Adrenal gland (tissue), 12 donors: ENCODE results near the gene ST3GAL4. TPM values are rescaled to one million over a fixed set of nuclear protein-coding genes. Genes with fewer than 3 reads are reported as not detected.
A peak's percentile ranks its signal among the peaks of the same experiment; 100 is the strongest.
"Not testable (repeated sequence)": the region's sequence is repeated elsewhere in the genome, so short reads cannot be mapped to it uniquely, and the experiment has no call there.

Source experiments
- DNase-seq, 7 donors: peaks; one replicate each; pipeline ENCODE4 v3.0.0-alpha.2; 2019 to 2020
- H3K27ac ChIP-seq, 5 donors: fragments of 200-600 bp; sonication (generic) in 4 of 5; 1 replicate in 3 of 5; 2 replicates in 2 of 5; pipeline versions ENCODE4 v1.5.1 to v1.8.0; 2016 to 2020; ENCODE audit warnings: mild to moderate bottlenecking in 1 of 5
- H3K27me3 ChIP-seq: fragments of 200-600 bp; 2 replicates; pipeline ENCODE4 v1.8.0; 2021
- H3K36me3 ChIP-seq, 2 donors: fragments of 200-600 bp; replicated peaks in 1 of 2; 1 replicate in 1 of 2; 2 replicates in 1 of 2; pipeline versions ENCODE4 v1.5.1 to v1.8.0; 2018 to 2022
- H3K4me1 ChIP-seq, 2 donors: fragments of 200-600 bp; replicated peaks in 1 of 2; 1 replicate in 1 of 2; 2 replicates in 1 of 2; pipeline versions ENCODE4 v1.5.1 to v1.8.0; 2018 to 2021
- H3K4me3 ChIP-seq, 4 donors: fragments of 200-600 bp; sonication (generic) in 3 of 4; one replicate each; pipeline ENCODE4 v1.5.1; 2016 to 2018
- H3K9me3 ChIP-seq, 3 donors: fragments of 200-600 bp; sonication (generic) in 1 of 3; replicated peaks in 1 of 3; 1 replicate in 2 of 3; 2 replicates in 1 of 3; pipeline versions ENCODE4 v1.5.1 to v1.8.0; 2016 to 2021
- POLR2A ChIP-seq, 2 donors: fragments of 450-650 bp; IDR thresholded peaks; one replicate each; pipeline ENCODE4 v1.6.1; 2017; ENCODE audit warnings: antibody characterized with exemption in 2 of 2, mild to moderate bottlenecking in 2 of 2, moderate library complexity in 1 of 2
- WGBS, 4 donors: extraction: QIAGEN DNeasy Blood & Tissue Kit in 2 of 4; methylation state at CpG; one replicate each; pipeline versions ENCODE4 v1.1.5 to v1.1.7; 2013 to 2017; 5-methylcytosine and 5-hydroxymethylcytosine counted together
- intact Hi-C, 2 donors: fragments of 100-400 bp; cut with DNase I; formaldehyde crosslinking; loops; one replicate each; pipeline versions ENCODE4 v1.14.1 to v1.15.0; 2022 to 2023
- polyA plus RNA-seq, 3 donors: library from polyadenylated mRNA; stranded (reverse); fragments of 200-250 nt in 2 of 3; fragments of 350-450 nt in 1 of 3; fragmentation: Illumina TruSeq in 1 of 3; extraction: RNeasy Lipid Tissue Mini Kit (QIAGEN cat#74804) in 1 of 3; gene quantifications; one replicate each; pipeline ENCODE4 v1.2.3, GENCODE V29; 2013 to 2014
- total RNA-seq, 9 donors: library from RNA; depleted of rRNA in 4 of 9; stranded (reverse); fragments of >200 nt in 4 of 9; fragments of 120-200 nt in 1 of 9; fragmentation: NEBNext Ultra II Directional in 1 of 9; extraction: Animal tissue kit (Norgen Biotek cat#: 25700) in 1 of 9; gene quantifications; one replicate each; pipeline versions ENCODE4 v1.1.0 to v1.2.4, GENCODE V29; 2013 to 2023
- TF ChIP-seq, protein P1 (sequence below), 6 experiments: fragments of 450-650 bp in 4 of 6; fragments of 200-600 bp in 2 of 6; sonication (generic) in 1 of 6; IDR thresholded peaks; 1 replicate in 5 of 6; 2 replicates in 1 of 6; pipeline versions ENCODE4 v1.5.1 to v1.8.0; 2016 to 2021; ENCODE audit warnings: antibody characterized with exemption in 6 of 6, mild to moderate bottlenecking in 2 of 6, moderate library complexity in 1 of 6
- donor health status: healthy with polysubstance abuse.
- donor health status: Bipolar disorder and iron deficiency.
- donor health status: DM: yes; HTN: yes; CAD: no.
- donor health status: DM: no; HTN: no; CAD: no.
- donor health status: DM: no; HTN: no; CAD: no.
- donor health status: DM: yes; HTN: yes; CAD: no.

The ST3GAL4 gene
- total and polyA plus RNA-seq, 12 donors = 119 to 359 (median 163) TPM

DNA sequence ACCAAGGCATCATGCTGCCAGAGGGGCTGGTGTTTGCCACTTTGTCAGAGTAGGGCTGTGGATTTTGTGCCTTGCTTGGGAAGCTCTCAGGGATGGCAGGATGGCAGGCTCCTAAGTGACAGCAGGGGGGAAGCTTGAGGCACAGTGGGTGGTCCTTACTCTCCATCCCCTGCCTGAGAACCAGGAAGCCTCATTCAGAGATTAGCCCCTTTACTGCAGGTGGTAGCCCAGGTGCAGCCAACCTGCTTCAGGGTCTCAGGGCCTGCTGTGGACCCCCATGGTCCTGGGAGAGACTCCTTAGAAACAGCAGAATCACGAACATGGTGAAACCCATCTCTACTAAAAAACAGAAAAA, 8.9 kb upstream of the ST3GAL4 start:
- H3K27me3 ChIP-seq = no peaks in the 10 kb centered on the region
- H3K4me1 ChIP-seq = peaks cover 54 to 70% of the 10 kb centered on the region in 2 donors
- peak overlapping the region; percentile 93 to 98 (median 95) for H3K27ac ChIP-seq
- WGBS, 4 donors = 51 to 91% (median 68%) methylated on average over 1 of the region's 1 CpG
- H3K4me3 ChIP-seq = no peak overlapping the region
- intact Hi-C loops = no loop called here
- TF ChIP-seq, protein P1, sequence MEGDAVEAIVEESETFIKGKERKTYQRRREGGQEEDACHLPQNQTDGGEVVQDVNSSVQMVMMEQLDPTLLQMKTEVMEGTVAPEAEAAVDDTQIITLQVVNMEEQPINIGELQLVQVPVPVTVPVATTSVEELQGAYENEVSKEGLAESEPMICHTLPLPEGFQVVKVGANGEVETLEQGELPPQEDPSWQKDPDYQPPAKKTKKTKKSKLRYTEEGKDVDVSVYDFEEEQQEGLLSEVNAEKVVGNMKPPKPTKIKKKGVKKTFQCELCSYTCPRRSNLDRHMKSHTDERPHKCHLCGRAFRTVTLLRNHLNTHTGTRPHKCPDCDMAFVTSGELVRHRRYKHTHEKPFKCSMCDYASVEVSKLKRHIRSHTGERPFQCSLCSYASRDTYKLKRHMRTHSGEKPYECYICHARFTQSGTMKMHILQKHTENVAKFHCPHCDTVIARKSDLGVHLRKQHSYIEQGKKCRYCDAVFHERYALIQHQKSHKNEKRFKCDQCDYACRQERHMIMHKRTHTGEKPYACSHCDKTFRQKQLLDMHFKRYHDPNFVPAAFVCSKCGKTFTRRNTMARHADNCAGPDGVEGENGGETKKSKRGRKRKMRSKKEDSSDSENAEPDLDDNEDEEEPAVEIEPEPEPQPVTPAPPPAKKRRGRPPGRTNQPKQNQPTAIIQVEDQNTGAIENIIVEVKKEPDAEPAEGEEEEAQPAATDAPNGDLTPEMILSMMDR (IDR thresholded peaks at IDR 0.05) = no peak
- TF ChIP-seq POLR2A (IDR thresholded peaks at IDR 0.05) = no peak
- no peaks in the 10 kb centered on the region for H3K9me3 ChIP-seq
- DNase-seq = no peak
- peaks cover 0 to 18% of the 10 kb centered on the region in 2 donors for H3K36me3 ChIP-seq

DNA sequence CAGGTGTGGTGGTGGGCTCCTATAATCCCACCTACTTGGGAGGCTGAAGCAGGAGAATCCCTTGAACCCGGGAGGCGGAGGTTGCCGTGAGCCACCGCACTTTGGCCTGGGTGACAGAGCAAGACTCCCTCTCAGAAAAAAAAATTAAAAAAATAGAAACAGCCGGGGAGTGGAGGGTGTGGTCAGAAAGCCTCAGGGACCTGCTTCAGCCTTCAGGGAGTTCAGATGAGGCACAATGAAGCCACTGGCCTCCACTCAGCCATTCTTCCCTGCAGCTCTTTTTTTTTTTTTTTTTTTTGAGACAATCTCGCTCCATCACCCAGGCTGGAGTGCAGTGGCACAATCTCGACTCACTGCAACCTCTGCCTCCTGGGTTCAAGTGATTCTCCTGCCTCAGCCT, 8.5 kb upstream of the ST3GAL4 start:
- 30 to 53% (median 42%) methylated on average over 7 of the region's 7 CpGs for WGBS, 4 donors
- Histone ChIP-seq H3K27ac (peak overlapping the region; percentile 93 to 98 (median 95)), H3K4me1 (peaks cover 58 to 70% of the 10 kb centered on the region in 2 donors), H3K36me3 (peaks cover 0 to 18% of the 10 kb centered on the region in 2 donors)
- H3K4me3 ChIP-seq, H3K27me3 ChIP-seq, intact Hi-C loops, H3K9me3 ChIP-seq: not testable (repeated sequence)
- peak in 2 of 7 donors; percentile 51 to 72 for DNase-seq

- Histone ChIP-seq H3K36me3 (peaks cover 0 to 17% of the 10 kb centered on the region in 2 donors), H3K4me3 (no peak overlapping the region), H3K27ac (peak overlapping the region; percentile 87 to 98 (median 95)), H3K27me3 (no peaks in the 10 kb centered on the region), H3K4me1 (peaks cover 61 to 79% of the 10 kb centered on the region in 2 donors), H3K9me3 (no peaks in the 10 kb centered on the region)
- peak in 1 of 7 donors; percentile 33 for DNase-seq
- intact Hi-C loops = no loop called here
- TF ChIP-seq, protein P1 (IDR thresholded peaks at IDR 0.05) = no peak
- no peak for TF ChIP-seq POLR2A (IDR thresholded peaks at IDR 0.05)
- 54 to 69% (median 65%) methylated on average over 7 to 17 of the region's 17 CpGs for WGBS, 4 donors
Measured at GRCh38 chr11:126347751-126348668, 7.5 kb upstream of the ST3GAL4 start.

- intact Hi-C loops = no loop called here
- no peaks in the 10 kb centered on the region for H3K9me3 ChIP-seq
- DNase-seq = peak in 3 of 7 donors; percentile 39 to 66 (median 53)
- H3K4me1 ChIP-seq = peaks cover 68 to 89% of the 10 kb centered on the region in 2 donors
- peak in 1 of 2 donors; percentile 29 for TF ChIP-seq POLR2A (IDR thresholded peaks at IDR 0.05)
- TF ChIP-seq, protein P1 (IDR thresholded peaks at IDR 0.05) = no peak
- peaks cover 0 to 8% of the 10 kb centered on the region in 2 donors for H3K36me3 ChIP-seq
- no peaks in the 10 kb centered on the region for H3K27me3 ChIP-seq
- 56 to 76% (median 63%) methylated on average over 5 to 8 of the region's 8 CpGs for WGBS, 4 donors
- H3K27ac ChIP-seq = peak overlapping the region; percentile 87 to 98 (median 95)
- no peak overlapping the region for H3K4me3 ChIP-seq
Measured at GRCh38 chr11:126348806-126349582, 6.5 kb upstream of the ST3GAL4 start.
